Measurements from ENCODE around the gene TSSK3.
A peak's percentile ranks its signal among the peaks of the same experiment; 100 is the strongest.
"Not testable (repeated sequence)": the region's sequence is repeated elsewhere in the genome, so short reads cannot be mapped to it uniquely, and the experiment has no call there.

Gene TSSK3

DNA sequence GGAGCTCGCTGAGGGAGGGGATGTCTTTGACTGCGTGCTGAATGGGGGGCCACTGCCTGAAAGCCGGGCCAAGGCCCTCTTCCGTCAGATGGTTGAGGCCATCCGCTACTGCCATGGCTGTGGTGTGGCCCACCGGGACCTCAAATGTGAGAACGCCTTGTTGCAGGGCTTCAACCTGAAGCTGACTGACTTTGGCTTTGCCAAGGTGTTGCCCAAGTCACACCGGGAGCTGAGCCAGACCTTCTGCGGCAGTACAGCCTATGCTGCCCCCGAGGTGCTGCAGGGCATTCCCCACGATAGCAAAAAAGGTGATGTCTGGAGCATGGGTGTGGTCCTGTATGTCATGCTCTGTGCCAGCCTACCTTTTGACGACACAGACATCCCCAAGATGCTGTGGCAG lies 1.4 kb downstream of the TSSK3 start:
- DNase-seq (ENCODE audit: low read depth in 2 of 2): no peak

DNA sequence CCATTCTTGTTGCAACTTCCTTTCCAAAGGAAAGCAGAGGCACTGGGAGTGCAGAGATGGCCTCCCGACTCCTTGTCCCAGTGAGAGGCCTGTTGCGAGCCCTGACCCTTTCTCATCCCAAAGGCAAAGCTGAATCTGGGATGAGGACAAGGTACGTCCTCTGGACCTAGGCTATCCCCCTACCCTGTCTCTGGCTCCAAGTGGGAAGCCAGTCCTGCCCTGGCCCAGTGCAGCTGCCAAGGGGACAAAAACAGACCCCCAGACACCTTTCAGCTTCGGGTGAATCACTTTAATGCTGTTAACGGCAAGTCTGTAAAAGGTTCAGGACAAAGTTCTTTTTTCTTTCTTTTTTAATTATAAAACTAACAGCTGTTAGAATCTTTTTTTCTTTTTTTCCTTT lies 2.5 kb downstream of the TSSK3 start:
- DNase-seq (ENCODE audit: low read depth in 2 of 2): no peak

DNA sequence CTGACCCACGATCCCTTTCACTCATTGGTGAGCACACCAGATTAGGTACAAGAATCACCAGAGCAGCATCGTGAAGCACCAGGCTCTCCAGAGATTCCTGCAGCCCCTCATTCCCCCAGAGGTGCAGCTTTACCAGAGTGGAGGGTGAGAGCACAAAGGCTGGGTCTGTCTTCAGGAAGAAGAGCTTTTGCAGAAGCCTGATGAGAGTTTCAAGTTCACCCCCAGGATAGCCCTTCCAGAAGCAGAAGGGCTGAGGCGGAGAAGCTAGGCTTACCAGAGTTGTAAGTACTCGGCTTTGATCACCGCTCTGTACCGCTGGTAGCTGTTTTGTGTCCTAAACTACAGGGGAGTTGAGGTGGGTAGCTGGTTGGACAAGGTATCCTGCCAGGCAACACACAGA lies 3.1 kb downstream of the TSSK3 start:
- no peak for DNase-seq (ENCODE audit: low read depth in 2 of 2)

DNA sequence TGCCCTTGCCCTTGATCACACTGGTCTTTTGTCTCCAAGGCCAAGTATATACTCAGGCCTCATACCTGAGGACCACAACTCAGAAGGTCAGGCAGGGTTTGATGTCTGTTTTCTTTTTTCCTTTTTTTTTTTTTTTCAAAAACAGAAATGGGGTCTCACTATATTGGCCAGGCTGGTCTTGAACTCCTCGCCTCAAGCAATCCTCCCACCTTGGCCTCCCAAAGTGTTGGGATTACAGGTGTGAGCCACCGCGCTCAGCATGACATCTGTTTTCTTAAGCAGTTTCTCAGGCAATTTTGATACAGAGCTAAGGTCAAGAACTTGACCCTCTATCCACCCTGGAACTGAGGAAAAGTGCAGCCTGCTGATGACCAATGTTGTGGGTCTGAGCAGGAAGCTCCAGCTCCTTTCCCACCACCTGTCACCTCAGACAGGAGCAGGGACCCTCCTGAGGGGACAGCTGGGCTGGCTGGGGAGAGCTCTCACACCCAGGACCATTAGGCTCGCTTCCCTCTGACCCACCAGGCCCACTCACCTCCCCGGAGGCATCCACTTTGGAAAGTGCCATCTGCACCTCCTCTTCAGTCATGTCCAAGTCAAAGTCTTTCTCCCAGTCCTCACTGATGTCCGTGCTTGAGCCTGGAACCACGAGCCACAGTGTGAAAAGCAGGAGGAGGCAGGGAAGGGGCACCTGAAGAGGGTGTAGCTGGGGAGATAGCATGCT lies 5.7 kb downstream of the TSSK3 start:
- no peak for DNase-seq (ENCODE audit: low read depth in 2 of 2)

DNA sequence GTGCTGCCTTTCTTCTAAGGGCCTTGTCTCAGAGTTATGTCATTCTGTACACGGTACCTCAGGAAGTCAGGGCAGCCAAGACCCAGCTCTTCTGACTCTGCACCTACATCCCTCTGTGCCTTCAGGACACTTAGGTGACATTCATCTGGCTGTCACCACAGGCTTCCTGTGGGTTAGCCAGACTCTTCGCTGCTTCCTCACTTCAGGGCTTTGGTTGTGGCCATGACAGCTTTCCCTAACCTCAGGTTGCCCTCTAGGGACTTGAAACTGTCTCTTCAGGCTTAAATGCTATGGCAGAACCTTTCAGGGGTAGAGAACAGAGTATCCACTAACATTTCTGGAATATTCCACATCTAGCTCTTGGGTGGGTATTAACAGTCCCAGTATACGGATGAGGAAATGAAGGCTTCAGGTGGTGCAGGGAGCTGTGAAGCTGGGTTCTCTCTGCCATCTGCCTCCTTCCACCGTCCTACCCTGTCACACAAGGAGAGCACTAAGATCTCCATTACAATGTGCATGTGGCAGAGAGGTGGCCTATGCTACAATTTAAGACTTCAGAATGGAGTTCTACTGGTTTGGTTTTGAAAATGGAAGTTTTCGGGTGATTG lies 9.9 kb downstream of the TSSK3 start:
- DNase-seq (ENCODE audit: low read depth in 2 of 2): no peak

DNA sequence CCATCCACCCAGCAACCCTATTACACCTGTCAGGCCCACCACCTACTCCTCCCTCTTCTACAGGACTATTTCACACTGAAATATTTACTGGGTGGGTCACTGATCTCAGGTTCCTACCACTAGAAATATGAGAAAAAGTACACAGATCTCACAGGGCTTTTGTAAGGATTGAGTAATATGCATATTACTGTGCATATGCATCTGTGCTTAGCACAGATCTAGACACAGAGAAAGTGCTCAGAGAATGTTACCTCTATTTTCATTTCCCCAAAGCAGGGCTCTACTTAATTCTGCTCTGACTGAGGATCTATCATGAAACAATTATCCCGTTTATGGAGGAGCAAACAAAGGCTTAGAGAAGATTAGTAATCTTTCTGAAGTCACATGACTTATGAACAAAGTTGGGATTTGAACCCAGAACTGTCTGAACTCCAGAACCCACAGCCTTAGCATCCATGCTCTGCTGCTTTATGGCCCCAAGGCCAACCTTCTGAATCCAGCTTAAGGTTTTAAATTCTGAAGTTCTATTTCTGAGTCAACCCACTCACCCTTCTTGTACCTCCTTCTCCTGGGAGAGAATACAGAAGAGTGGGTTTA lies 11.8 kb downstream of the TSSK3 start:
- DNase-seq (ENCODE audit: low read depth in 2 of 2): no peak

DNA sequence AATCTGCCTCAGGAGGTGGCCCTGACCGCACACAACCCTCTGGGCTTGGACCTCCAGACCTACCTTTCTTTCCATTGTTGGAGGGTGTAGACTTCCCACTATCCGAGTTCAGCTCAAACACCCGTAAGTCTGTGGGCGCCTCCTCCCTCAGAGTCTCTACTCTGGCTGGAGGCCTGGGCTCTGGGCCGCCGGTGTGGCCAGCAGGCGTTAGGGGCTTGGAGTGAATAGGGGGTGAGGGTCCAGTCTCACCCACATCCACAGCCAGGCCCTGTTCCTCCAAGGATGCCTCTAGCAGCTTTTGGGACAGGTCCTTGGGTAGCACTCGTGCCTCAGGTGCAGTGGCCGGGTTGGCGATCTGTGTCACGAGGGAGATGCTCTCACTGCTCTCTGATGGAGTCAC lies 13.9 kb downstream of the TSSK3 start:
- DNase-seq (ENCODE audit: low read depth in 2 of 2): no peak

DNA sequence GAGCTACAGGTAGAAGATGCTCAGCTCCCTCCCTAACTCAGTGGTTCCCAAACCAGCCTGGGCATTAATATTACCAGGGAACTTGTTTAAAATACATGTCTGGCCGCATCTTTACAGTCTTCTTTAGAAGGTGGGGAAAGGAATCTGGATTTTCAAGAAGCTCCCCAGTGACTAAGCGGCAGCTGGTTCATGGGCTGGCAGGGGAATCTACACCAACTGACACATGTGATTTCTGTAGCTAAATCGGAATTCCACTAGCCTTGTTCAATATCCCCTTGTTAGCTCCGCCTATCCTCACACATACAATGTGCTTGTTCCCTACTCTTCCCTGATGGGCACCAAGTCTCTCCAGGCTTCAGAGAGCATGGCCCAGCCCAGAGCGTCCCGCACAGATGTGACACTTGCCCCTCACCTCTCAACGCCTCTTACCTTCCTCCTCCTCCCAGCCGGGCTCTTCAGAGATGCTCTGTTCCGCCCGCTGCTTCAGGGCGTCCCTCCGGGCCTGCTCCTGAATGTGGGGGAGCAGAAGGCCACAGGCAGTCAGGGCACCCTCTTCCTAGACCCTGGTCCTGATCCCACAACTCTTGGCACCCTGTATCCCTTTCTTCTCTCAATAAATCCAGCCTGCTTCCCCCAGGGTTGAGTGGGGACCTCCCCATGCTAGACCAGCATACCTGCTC lies 15.3 kb downstream of the TSSK3 start:
- DNase-seq (ENCODE audit: low read depth in 2 of 2): no peak

DNA sequence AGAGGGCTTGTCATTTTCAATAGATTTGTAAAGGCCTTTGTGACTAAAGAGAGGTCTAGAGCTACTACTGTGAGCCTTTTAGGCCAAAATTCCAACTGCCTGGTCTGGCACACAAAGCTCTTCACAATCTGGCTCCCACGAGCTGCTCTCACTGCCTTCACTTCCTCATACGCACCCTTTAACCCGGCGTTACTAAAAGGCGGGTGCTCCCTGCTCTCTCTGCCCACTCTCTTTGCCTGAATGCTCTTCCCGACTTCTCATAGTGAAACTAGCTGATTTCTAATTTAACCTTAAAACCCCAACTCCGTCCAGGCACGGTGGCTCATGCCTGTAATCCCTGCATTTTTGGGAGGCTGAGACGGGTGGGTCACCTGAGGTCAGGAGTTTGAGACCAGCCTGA lies 17.7 kb downstream of the TSSK3 start:
- DNase-seq (ENCODE audit: low read depth in 2 of 2): no peak

DNA sequence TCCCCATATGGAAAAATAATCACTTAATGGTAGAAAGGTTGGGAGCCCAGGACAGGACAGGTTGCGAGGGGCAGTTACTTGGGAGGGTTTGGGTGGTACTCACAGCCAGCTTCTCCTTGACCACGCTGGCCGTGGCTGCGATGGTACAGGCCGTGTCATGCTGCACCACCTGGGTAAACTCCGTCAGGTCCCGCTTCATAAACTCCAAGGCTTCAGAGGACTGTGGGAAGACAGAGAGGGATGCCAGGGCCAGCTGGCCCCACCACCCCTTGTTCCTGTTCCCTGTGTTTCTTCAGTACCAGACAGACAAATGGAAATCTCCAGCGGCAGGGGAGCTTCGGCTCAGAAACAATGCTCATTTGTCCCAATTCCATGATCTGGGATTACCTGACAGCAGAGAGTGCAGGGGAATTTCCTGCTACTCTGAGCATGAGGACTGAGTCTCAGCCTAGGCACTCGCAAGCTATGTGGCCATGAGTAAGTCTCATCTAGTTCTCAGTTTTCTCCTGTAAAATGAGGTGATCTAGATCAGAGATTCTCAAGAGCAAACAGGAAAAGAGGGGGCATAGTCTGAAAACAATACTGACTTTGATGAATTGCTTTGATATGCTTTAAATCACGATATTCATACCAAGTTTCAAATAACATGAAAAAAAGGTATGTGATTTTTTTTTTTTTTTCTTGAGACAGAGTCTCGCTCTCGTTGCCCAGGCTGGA lies 24.5 kb downstream of the TSSK3 start:
- no peak for DNase-seq (ENCODE audit: low read depth in 2 of 2)

DNA sequence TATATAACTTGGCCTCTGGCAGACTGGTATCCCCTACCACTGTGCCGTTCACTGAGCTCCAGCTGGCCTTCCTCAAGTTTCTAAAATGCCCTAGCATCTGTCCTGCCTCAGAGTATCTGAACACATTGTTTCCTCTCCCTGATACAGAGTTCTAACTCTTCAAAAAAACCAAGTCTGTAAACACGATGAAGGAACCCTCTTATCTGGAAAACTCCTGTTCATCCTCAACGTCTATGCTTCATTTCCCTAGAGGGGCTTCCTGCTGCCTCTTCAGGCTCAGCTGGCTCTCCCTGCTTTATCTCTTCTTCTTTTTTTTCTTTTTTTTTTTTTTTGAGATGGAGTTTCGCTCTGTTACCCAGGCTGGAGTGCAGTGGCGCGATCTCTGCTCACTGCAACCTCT lies 26.3 kb downstream of the TSSK3 start:
- no peak for DNase-seq (ENCODE audit: low read depth in 2 of 2)

DNA sequence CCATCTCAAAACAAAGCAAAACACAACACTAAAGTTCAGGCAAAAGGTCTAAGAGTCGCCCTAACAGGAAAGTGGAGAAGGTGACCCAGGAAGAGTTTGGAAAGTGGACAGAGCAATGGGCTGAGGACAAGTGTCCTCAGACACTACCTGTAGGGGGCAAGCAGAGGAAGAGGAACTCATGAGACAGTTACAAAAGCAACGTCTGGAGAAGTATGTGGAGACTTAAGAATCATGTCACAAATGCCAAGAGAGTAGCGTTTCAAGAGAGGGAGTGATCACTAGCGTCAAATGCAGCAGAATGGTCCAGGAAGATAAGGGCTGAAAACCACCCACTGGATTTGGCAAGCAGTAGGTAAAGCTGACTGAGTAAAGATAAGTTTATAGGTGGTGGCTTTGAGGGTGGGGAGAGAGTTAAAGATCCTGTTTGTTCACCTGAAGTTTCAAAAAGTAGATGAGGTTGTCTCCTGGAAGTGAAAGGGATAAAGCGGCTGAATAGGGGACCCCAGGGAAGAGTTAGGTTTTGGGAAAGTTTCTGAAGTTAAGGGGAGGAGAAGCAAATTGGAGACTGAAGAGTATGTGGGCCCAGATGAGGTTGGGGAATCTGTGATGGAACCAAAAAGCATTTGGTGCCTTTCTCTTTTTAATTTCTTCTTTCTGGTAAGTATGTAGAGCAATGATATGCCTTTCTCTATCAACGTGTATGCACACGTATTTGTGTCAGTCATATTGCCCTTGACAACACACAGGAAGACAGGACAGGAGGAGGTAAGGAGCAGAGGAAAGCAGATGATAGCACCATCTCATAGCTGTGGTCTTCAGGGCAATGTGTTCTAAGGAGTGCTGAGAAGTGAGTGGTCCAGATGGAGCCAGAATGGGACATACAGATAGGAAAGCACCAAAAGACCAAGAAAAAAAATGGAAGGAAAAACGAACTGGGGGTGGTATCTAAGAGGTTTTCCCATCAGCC lies 28.8 kb downstream of the TSSK3 start:
- no peak for DNase-seq (ENCODE audit: low read depth in 2 of 2)

DNA sequence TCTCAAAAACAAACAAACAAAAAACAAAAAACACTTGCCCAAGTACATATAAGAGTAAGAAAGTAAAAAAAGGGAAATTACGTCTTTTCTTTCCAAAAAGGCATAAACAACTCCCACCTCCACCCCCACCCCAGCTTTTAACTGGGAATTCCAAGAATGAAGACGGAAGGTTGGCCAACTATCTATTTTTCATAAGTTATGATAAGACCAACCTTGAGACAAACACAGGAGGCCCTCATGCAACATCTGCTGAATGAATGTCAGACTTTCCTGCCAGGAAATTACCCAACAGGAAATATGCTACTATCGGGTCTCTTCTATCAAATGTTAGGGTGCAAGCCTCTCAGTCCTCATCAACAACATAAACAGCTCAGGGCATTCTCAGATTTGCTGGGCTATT lies 30.0 kb downstream of the TSSK3 start:
- DNase-seq (ENCODE audit: low read depth in 2 of 2): no peak

DNA sequence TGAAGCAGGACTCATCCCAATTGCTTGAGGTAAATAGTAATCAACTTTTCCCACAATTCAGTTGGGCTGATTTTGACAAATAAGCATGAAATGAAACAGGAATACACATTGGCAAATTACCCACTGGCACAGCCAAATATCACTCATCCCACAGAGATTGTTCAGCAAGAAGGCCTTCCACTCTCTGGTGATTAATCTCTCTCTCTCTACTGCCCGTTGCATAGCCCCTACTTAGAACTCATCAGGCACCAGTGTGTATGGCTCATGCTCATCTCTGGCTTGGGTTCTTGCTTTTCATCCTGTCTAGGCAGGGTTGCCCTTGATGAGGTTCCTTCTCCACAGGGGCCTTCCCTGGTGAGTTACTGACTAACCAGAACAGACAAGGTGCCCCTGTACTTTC lies 30.8 kb downstream of the TSSK3 start:
- no peak for DNase-seq (ENCODE audit: low read depth in 2 of 2)

DNA sequence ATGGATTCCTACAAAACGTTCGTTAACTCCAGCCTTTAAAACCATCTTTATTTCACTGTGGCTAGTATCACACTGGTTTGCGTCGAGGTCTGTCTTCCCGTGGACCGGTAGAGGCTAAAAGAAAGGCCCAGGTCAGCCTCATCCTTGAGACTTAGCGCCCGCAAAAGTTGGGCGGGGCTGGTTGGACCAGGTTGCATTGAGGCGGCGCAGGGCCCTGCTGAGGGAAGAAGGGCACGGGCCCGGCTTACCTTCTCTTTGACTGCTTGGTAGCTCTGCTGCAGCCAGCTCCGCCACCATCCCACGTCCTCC lies 31.4 kb downstream of the TSSK3 start:
- peak in 1 of 2 donors; percentile 23 for DNase-seq (ENCODE audit: low read depth in 2 of 2)

DNA sequence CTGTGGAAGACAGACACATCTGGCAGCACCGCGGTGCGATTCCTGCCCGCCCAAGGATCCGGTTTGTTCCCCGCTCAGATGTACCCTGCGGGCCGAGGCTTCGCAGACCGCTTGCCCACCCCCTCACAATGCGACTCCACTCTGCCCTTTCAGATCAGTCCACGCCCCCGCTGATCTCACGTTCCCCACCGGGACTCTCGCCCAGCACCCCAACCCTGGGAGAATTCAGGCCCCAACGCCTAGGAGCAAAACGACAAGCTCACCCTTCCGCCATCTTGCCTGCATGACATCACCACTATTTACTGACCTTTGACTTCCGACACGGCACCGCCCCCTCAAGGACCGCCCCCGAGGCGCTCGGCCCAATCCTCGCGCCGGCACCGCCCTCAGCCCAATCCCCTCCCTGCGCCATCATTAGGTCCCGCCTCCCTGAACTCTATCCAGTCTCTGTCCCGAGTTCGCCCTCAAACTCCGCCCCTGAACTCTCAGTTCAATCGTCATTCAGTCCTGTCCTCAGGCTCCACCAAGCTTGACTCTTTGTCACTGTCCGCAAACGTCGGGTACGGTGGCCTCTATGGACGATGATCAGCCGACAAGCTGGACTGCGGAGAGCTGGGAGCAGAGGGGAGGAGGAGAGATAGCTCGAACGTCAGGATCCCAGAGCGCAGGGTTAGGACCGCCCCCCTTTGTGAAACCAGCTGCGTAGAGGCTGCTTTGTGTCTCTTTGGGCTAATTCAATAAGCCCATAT lies 32.0 kb downstream of the TSSK3 start, which contains the start of gene BSDC1:
TSS of gene BSDC1 (minus strand) at position 301 of the 749 bp plus-strand sequence. CDS start at position 274, 27 bp downstream.
- peak; percentile 97 to 98 for DNase-seq (ENCODE audit: low read depth in 2 of 2)

DNA sequence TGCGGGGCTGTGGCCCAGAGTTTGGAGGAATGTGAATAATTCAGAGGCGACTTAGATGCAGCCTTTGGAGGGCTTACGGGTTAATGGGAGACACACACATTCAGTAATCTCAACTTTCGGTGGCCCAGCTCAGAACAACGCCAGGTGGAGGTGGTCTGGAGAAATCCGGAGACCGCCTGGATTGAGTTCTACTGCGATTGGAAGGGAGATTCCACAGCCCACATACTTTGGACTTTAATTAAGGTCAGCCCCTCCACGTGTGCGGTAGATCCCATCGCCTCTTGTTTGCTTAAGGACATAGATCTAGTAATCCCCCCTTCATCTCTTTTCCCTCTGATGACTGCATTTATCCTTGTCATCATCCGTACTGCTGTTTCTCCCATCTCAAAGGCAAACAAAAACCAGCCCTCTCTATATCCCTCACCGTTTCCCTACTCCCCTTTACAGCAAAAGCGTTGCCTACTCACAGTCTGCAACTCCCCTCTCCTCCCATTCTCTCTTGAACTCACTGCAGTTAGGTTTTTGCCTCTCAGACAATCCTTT lies 32.6 kb downstream of the TSSK3 start:
- DNase-seq (ENCODE audit: low read depth in 2 of 2): no peak

DNA sequence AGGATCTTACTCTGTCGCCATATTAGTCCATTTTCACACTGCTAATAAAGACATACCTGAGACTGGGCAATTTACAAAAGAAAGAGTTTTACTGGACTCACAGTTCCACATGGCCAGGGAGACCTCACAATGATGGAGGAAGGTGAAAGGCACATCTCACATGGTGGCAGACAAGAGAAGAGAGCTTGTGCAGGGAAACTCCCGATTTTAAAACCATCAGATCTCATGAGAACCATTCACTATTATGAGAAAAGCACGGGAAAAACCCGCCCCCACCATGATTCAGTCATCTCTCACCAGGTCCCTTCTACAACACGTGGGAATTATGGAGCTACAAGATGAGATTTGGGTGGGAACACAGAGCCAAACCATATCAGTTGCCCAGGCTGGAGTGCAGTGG lies 34.2 kb downstream of the TSSK3 start:
- DNase-seq (ENCODE audit: low read depth in 2 of 2): not testable (repeated sequence)

DNA sequence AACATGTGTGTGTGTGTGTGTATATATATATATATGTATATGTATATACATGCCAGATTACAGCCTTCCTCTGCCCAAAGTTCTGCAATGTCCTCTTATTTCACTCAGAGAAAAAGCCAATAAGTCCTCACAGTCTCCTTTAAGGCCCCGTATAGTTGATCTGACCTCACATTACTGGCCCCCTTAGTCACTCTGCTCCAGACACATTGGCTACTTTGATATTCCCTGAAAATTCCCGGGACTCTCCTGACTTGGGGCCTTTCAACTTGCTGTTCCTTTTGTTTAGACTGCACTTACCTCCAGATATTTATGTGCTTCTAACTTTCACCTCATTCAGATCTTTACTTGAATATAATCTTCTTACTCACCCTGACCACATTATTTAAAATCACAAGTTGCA lies 36.1 kb downstream of the TSSK3 start:
- no peak for DNase-seq (ENCODE audit: low read depth in 2 of 2)

DNA sequence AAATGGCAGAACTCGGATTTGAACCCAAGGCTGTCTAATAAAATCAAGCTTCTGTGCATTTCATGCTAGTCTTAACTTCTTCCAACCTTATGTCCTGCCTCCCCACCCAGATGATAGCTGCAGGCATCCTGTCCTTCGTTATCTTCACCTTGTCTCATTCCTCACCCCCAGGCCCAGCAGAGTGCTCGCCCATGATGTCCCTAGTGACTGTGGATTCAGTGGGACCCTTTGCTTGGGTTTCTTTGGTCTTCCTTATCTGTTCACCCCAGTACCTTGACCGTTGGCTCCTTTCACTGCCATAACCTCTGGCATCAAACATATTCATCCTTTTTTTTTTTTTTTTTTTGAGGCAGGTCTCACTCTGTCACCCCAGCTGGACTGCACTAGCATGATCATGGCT lies 37.5 kb downstream of the TSSK3 start:
- no peak for DNase-seq (ENCODE audit: low read depth in 2 of 2)
